H9 (cell line): ENCODE results near the gene VTI1B. TPM values are rescaled to one million over a fixed set of nuclear protein-coding genes. Genes with fewer than 3 reads are reported as not detected.
"Not testable (repeated sequence)": the region's sequence is repeated elsewhere in the genome, so short reads cannot be mapped to it uniquely, and the experiment has no call there.

ENCODE experiments used
- DNase-seq: peaks from one replicate; pipeline ENCODE4 v3.0.0-alpha.2; 2017
- H2AFZ ChIP-seq: one replicate; pipeline ENCODE4 v1.6.1; 2013; ENCODE audit warnings: mild to moderate bottlenecking, low read length, control low read depth, moderate library complexity
- H2AK5ac ChIP-seq: 2 replicates; pipeline ENCODE4 v1.6.1; 2013; ENCODE audit warnings: low read length, control low read depth, mixed read lengths; ENCODE audit not compliant: insufficient read length
- H2BK120ac ChIP-seq: one replicate; pipeline ENCODE4 v1.6.1; 2013; ENCODE audit warnings: low read depth, mild to moderate bottlenecking, low read length, control low read depth, inconsistent platforms; ENCODE audit not compliant: poor library complexity, severe bottlenecking
- H2BK12ac ChIP-seq: 2 replicates; pipeline ENCODE4 v1.6.1; 2013; ENCODE audit warnings: low read length, control low read depth, mixed read lengths, low read depth; ENCODE audit not compliant: insufficient read length
- H2BK15ac ChIP-seq: 2 replicates; pipeline ENCODE4 v1.6.1; 2013; ENCODE audit warnings: low read depth, low read length, control low read depth
- H2BK20ac ChIP-seq: one replicate; pipeline ENCODE4 v1.6.1; 2013; ENCODE audit warnings: low read depth, mild to moderate bottlenecking, low read length, control low read depth, inconsistent platforms; ENCODE audit not compliant: poor library complexity, severe bottlenecking
- H2BK5ac ChIP-seq: 2 replicates; pipeline ENCODE4 v1.6.1; 2013; ENCODE audit warnings: low read length, control low read depth, mixed read lengths; ENCODE audit not compliant: insufficient read length
- H3K14ac ChIP-seq: 2 replicates; pipeline ENCODE4 v1.6.1; 2013; ENCODE audit warnings: low read length, control low read depth; ENCODE audit not compliant: insufficient read depth
- H3K18ac ChIP-seq: 2 replicates; pipeline ENCODE4 v1.6.1; 2013; ENCODE audit warnings: low read depth, mild to moderate bottlenecking, mixed read lengths, low read length, control low read depth; ENCODE audit not compliant: insufficient read length
- H3K23ac ChIP-seq: 2 replicates; pipeline ENCODE4 v1.6.1; 2013; ENCODE audit warnings: low read length, control low read depth, mixed read lengths, low read depth; ENCODE audit not compliant: insufficient read length
- H3K23me2 ChIP-seq: 2 replicates; pipeline ENCODE4 v1.6.1; 2013; ENCODE audit warnings: low read depth, mild to moderate bottlenecking, mixed read lengths, low read length, control low read depth; ENCODE audit not compliant: insufficient read length, poor library complexity, severe bottlenecking
- H3K27ac ChIP-seq: 2 replicates; pipeline ENCODE4 v1.5.1; 2013; ENCODE audit warnings: low read length, control low read depth, mixed read lengths, low read depth; ENCODE audit not compliant: insufficient read length
- H3K27me3 ChIP-seq: 2 replicates; pipeline ENCODE4 v1.6.1; 2013; ENCODE audit warnings: low read length, control low read depth, inconsistent platforms; ENCODE audit not compliant: insufficient read depth
- H3K4ac ChIP-seq: 2 replicates; pipeline ENCODE4 v1.6.1; 2013; ENCODE audit warnings: low read depth, mild to moderate bottlenecking, control low read depth, inconsistent platforms, low read length, moderate library complexity
- H3K4me1 ChIP-seq: 2 replicates; pipeline ENCODE4 v1.6.1; 2013; ENCODE audit warnings: low read length, control low read depth, inconsistent platforms; ENCODE audit not compliant: insufficient read depth
- H3K4me2 ChIP-seq: 2 replicates; pipeline ENCODE4 v1.6.1; 2013; ENCODE audit warnings: low read length, control low read depth, mixed read lengths; ENCODE audit not compliant: insufficient read length, insufficient read depth
- H3K56ac ChIP-seq: 2 replicates; pipeline ENCODE4 v1.6.1; 2013; ENCODE audit warnings: low read depth, mild to moderate bottlenecking, mixed read lengths, low read length, control low read depth; ENCODE audit not compliant: insufficient read length
- H3K79me1 ChIP-seq: 2 replicates; pipeline ENCODE4 v1.6.1; 2013; ENCODE audit warnings: low read depth, mild to moderate bottlenecking, moderate library complexity, low read length, control low read depth, inconsistent platforms; ENCODE audit not compliant: insufficient read depth, poor library complexity, severe bottlenecking
- H3K79me2 ChIP-seq: 2 replicates; pipeline ENCODE4 v1.6.1; 2013; ENCODE audit warnings: low read length, control low read depth, inconsistent platforms; ENCODE audit not compliant: insufficient read depth
- H3K9ac ChIP-seq: 2 replicates; pipeline ENCODE4 v1.6.1; 2013; ENCODE audit warnings: low read length, control low read depth, mixed read lengths; ENCODE audit not compliant: insufficient read length; ENCODE audit errors: extremely low read depth
- H3K9me3 ChIP-seq: one replicate; pipeline ENCODE4 v1.6.1; 2013; ENCODE audit warnings: low read depth, low read length, inconsistent platforms; ENCODE audit not compliant: control insufficient read depth
- H3T11ph ChIP-seq: one replicate; pipeline ENCODE4 v1.6.1; 2013; ENCODE audit warnings: mild to moderate bottlenecking, low read length, control low read depth, inconsistent platforms
- H4K20me1 ChIP-seq: one replicate; pipeline ENCODE4 v1.6.1; 2013; ENCODE audit not compliant: control insufficient read depth, insufficient read length, insufficient read depth
- H4K5ac ChIP-seq: 2 replicates; pipeline ENCODE4 v1.6.1; 2013; ENCODE audit warnings: low read depth, mild to moderate bottlenecking, mixed read lengths, low read length, control low read depth; ENCODE audit not compliant: insufficient read length
- H4K8ac ChIP-seq: replicated peaks from 2 replicates; pipeline ENCODE4 v1.6.1; 2013; ENCODE audit warnings: low read length, control low read depth, mixed read lengths, low read depth; ENCODE audit not compliant: insufficient read length
- H4K91ac ChIP-seq: 2 replicates; pipeline ENCODE4 v1.6.1; 2013; ENCODE audit warnings: low read depth, mild to moderate bottlenecking, moderate library complexity, mixed read lengths, low read length, control low read depth; ENCODE audit not compliant: insufficient read length
- H3K27ac Mint-ChIP-seq, 3 experiments: 2 replicates in 2 of 3; 3 replicates in 1 of 3; pipeline ENCODE4 v1.8.0; 2020 to 2021; ENCODE audit warnings: mixed read lengths in 3 of 3, mild to moderate bottlenecking in 1 of 3, moderate library complexity in 1 of 3
- H3K27me3 Mint-ChIP-seq: 2 replicates; pipeline ENCODE4 v1.8.0; 2021; ENCODE audit warnings: low read depth, mild to moderate bottlenecking, moderate library complexity, mixed read lengths
- H3K36me3 Mint-ChIP-seq, 3 experiments: 2 replicates in 2 of 3; 3 replicates in 1 of 3; pipeline ENCODE4 v1.8.0; 2020 to 2021; ENCODE audit warnings: low read depth in 3 of 3, mixed read lengths in 3 of 3; ENCODE audit not compliant: insufficient read depth in 1 of 3
- H3K4me1 Mint-ChIP-seq, 2 experiments: 2 replicates each; pipeline ENCODE4 v1.8.0; 2020; ENCODE audit warnings: mixed read lengths in 2 of 2
- H3K4me3 Mint-ChIP-seq, 2 experiments: 2 replicates in 1 of 2; 3 replicates in 1 of 2; pipeline ENCODE4 v1.8.0; 2020 to 2021; ENCODE audit warnings: mild to moderate bottlenecking in 2 of 2, mixed read lengths in 2 of 2, moderate library complexity in 1 of 2
- H3K9me3 Mint-ChIP-seq, 2 experiments: 2 replicates in 1 of 2; 3 replicates in 1 of 2; pipeline ENCODE4 v1.8.0; 2020; ENCODE audit warnings: mild to moderate bottlenecking in 2 of 2, mixed read lengths in 2 of 2, moderate library complexity in 1 of 2
- CTCF ChIP-seq: fragments of 200-600 bp; sonication (generic); conservative IDR thresholded peaks from 3 replicates; pipeline ENCODE4 v1.8.0; 2021; ENCODE audit warnings: antibody characterized with exemption, mild to moderate bottlenecking
- WGBS: extraction: QIAGEN DNeasy Blood & Tissue Kit; methylation state at CpG from one replicate; pipeline ENCODE4 v1.1.7; 2013; ENCODE audit warnings: missing lambda C conversion rate, low lambda C conversion rate, mixed read lengths; ENCODE audit not compliant: insufficient read length; ENCODE audit errors: extremely low coverage; 5-methylcytosine and 5-hydroxymethylcytosine counted together
- total RNA-seq: library from RNA; stranded (reverse); gene quantifications from 2 replicates; pipeline ENCODE4 v1.2.1, GENCODE V29; 2021

Gene VTI1B
- total RNA-seq, 1 experiment from 2014 or later, result 118 TPM

- H4K91ac ChIP-seq, result no peak overlapping the region
- H3K27me3 Mint-ChIP-seq, result no peaks in the 10 kb centered on the region
Observed at GRCh38 chr14:67627519-67627918, 46.9 kb downstream of the VTI1B start.

GRCh38 chr14:67626131-67626530 is 48.3 kb downstream of the VTI1B start:
- not testable (repeated sequence) for H3K79me1 ChIP-seq, H3K9ac ChIP-seq, H4K91ac ChIP-seq, H2BK15ac ChIP-seq, H3K14ac ChIP-seq, H4K8ac ChIP-seq, H3K79me2 ChIP-seq, H2BK5ac ChIP-seq, H3T11ph ChIP-seq, DNase-seq, H3K23me2 ChIP-seq, H2BK20ac ChIP-seq, H3K4me2 ChIP-seq, H4K20me1 ChIP-seq, H2BK12ac ChIP-seq, H3K9me3 ChIP-seq, H3K27me3 Mint-ChIP-seq, H2BK120ac ChIP-seq, H3K4me3 Mint-ChIP-seq, H2AK5ac ChIP-seq, H3K23ac ChIP-seq, H3K56ac ChIP-seq, H3K9me3 Mint-ChIP-seq, H3K27ac Mint-ChIP-seq, H3K27ac ChIP-seq, H2AFZ ChIP-seq, H3K4ac ChIP-seq, H3K4me1 ChIP-seq, H4K5ac ChIP-seq, H3K27me3 ChIP-seq, H3K18ac ChIP-seq
- WGBS, result no CpG with 5 or more reads among the region's 1 CpG
- H3K4me1 Mint-ChIP-seq, result peaks cover 8 to 14% of the 10 kb centered on the region in 2 experiments
- peaks cover 16 to 24% (median 19%) of the 10 kb centered on the region in 3 experiments; a peak in 6 of 7 replicates for H3K36me3 Mint-ChIP-seq

More at GRCh38 chr14:67627519-67627918, 46.9 kb downstream of the VTI1B start:
- TF ChIP-seq CTCF, result no peak
- no peaks in the 10 kb centered on the region for H3K23me2 ChIP-seq
- Mint-ChIP-seq H3K9me3 (no peaks in the 10 kb centered on the region), H3K4me3 (no peak overlapping the region), H3K36me3 (peaks cover 16 to 22% (median 20%) of the 10 kb centered on the region in 3 experiments; a peak in 6 of 7 replicates), H3K27ac (no peak overlapping the region), H3K4me1 (peaks cover 6 to 8% of the 10 kb centered on the region in 2 experiments; a peak in 3 of 4 replicates)
- H4K5ac ChIP-seq, result no peak overlapping the region
- no peak overlapping the region for H3K9ac ChIP-seq
- H3K14ac ChIP-seq, result no peak overlapping the region
- H2AK5ac ChIP-seq, result no peak overlapping the region
- H3K79me2 ChIP-seq, result no peaks in the 10 kb centered on the region
- H3K4ac ChIP-seq, result no peak overlapping the region
- no peak overlapping the region for H2BK15ac ChIP-seq
- H3K4me2 ChIP-seq, result no peak overlapping the region
- H2BK120ac ChIP-seq, result no peak overlapping the region
- H3K18ac ChIP-seq, result no peak overlapping the region
- H3K27me3 ChIP-seq, result no peaks in the 10 kb centered on the region
- no peaks in the 10 kb centered on the region for H4K20me1 ChIP-seq
- no peak overlapping the region for H3K23ac ChIP-seq
- no peak overlapping the region for H2BK20ac ChIP-seq
- no peak overlapping the region for H3K27ac ChIP-seq
- H4K8ac ChIP-seq, result no peak overlapping the region
- H3T11ph ChIP-seq, result no peak overlapping the region
- no peaks in the 10 kb centered on the region for H3K9me3 ChIP-seq
- H2BK12ac ChIP-seq, result no peak overlapping the region
- no peaks in the 10 kb centered on the region; the same call in 1 of the 2 replicates for H3K4me1 ChIP-seq
- H2BK5ac ChIP-seq, result no peak overlapping the region
- no peak for DNase-seq
- no peak overlapping the region for H3K56ac ChIP-seq
- H3K79me1 ChIP-seq, result no peaks in the 10 kb centered on the region
- no peak overlapping the region for H2AFZ ChIP-seq
